ENCODE data around the gene SMKR1.

DNA sequence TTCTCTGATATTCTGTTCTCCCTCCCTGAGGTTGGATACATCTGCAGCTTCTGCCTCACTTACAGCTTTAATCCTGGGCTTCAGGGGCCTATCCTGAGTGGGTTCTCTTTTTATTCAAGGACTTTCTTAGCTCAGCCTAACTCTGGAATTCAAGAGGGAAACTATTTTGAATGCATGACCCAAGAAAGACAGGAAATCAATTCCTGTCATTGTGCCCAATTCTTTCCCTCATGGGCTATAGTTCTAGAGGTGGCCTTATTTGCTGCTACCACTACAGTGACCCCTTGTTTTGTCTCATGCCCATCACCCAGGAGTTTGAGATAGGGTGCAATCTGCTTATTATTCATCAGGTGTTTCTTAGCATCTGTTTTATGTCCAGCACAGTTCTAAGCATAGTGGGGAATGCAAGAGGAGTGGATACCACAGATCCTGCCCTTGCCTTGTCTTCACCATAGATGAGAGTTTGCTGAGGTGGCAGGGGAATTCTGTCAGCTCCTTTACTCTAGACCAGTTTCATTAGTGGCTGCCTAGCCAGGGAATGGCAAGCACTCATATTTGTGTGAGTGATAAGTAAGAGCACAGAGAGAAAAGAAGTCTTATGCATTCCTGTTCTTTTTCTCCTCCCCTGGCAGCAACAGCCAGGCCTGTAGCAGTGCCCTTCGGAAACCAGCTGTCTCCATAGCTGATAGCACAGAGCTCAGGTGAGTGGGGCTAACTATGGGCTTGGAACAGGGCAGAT is 48.7 kb upstream of the SMKR1 start:
- TF ChIP-seq POLR2A (IDR thresholded peaks at IDR 0.05) (no peak), POLR2AphosphoS5 (IDR thresholded peaks at IDR 0.05) (no peak)
- TF ChIP-seq, protein P1, sequence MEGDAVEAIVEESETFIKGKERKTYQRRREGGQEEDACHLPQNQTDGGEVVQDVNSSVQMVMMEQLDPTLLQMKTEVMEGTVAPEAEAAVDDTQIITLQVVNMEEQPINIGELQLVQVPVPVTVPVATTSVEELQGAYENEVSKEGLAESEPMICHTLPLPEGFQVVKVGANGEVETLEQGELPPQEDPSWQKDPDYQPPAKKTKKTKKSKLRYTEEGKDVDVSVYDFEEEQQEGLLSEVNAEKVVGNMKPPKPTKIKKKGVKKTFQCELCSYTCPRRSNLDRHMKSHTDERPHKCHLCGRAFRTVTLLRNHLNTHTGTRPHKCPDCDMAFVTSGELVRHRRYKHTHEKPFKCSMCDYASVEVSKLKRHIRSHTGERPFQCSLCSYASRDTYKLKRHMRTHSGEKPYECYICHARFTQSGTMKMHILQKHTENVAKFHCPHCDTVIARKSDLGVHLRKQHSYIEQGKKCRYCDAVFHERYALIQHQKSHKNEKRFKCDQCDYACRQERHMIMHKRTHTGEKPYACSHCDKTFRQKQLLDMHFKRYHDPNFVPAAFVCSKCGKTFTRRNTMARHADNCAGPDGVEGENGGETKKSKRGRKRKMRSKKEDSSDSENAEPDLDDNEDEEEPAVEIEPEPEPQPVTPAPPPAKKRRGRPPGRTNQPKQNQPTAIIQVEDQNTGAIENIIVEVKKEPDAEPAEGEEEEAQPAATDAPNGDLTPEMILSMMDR (IDR thresholded peaks at IDR 0.05), result no peak
